Gastrocnemius medialis (tissue), 4 donors: ENCODE results near the gene FAM185A. TPM values are rescaled to one million over a fixed set of nuclear protein-coding genes. Genes with fewer than 3 reads are reported as not detected.

Source experiments
- ATAC-seq, 2 donors: fragments of 150-250 bp; one replicate each; pipeline ENCODE4 v1.9.1; 2016
- DNase-seq, 2 donors: peaks; one replicate each; pipeline ENCODE4 v3.0.0-alpha.2; 2019
- H3K27ac ChIP-seq, 4 donors: fragments of 200-600 bp; sonication (generic); 1 replicate in 1 of 4; 2 replicates in 3 of 4; pipeline ENCODE4 v1.5.1; 2016 to 2018; ENCODE audit warnings: mild to moderate bottlenecking in 2 of 4, moderate library complexity in 1 of 4
- H3K27me3 ChIP-seq, 3 donors: fragments of 200-600 bp; sonication (generic) in 2 of 3; 1 replicate in 1 of 3; 2 replicates in 2 of 3; pipeline versions ENCODE4 v1.5.1 to v1.6.0; 2016 to 2019; ENCODE audit warnings: mild to moderate bottlenecking in 1 of 3, moderate library complexity in 1 of 3
- H3K36me3 ChIP-seq, 2 donors: fragments of 200-600 bp; sonication (generic) in 1 of 2; one replicate each; pipeline ENCODE4 v1.5.1; 2017 to 2018
- H3K4me1 ChIP-seq, 2 donors: fragments of 200-600 bp; sonication (generic) in 1 of 2; one replicate each; pipeline ENCODE4 v1.5.1; 2016 to 2017; ENCODE audit warnings: mild to moderate bottlenecking in 2 of 2
- H3K4me3 ChIP-seq, 4 donors: fragments of 200-600 bp; sonication (generic) in 3 of 4; 1 replicate in 1 of 4; 2 replicates in 3 of 4; pipeline ENCODE4 v1.5.1; 2016 to 2019; ENCODE audit warnings: mild to moderate bottlenecking in 2 of 4
- H3K9me3 ChIP-seq, 3 donors: fragments of 200-600 bp; sonication (generic) in 2 of 3; 1 replicate in 1 of 3; 2 replicates in 2 of 3; pipeline ENCODE4 v1.5.1; 2016 to 2019
- CTCF ChIP-seq, 5 experiments: fragments of 450-650 bp in 3 of 5; fragments of 200-600 bp in 2 of 5; sonication (generic) in 2 of 5; IDR thresholded peaks in 4 of 5; conservative IDR thresholded peaks in 1 of 5; 1 replicate in 4 of 5; 2 replicates in 1 of 5; pipeline ENCODE4 v1.5.1; 2016 to 2019; ENCODE audit warnings: antibody characterized with exemption in 5 of 5, mild to moderate bottlenecking in 3 of 5, moderate library complexity in 3 of 5
- POLR2A ChIP-seq, 2 donors: fragments of 450-650 bp; IDR thresholded peaks; one replicate each; pipeline ENCODE4 v1.6.1; 2017; ENCODE audit warnings: antibody characterized with exemption in 2 of 2, mild to moderate bottlenecking in 2 of 2, moderate library complexity in 2 of 2
- in situ Hi-C, 4 donors: fragments of 200-750 bp; cut with MboI; loops; one replicate each; pipeline versions ENCODE4 v1.15.0 to v1.8.0; 2017; ENCODE audit warnings: low sequenced_read_pairs in 4 of 4
- intact Hi-C: fragments of 100-400 bp; cut with DNase I; formaldehyde crosslinking; loops from one replicate; pipeline ENCODE4 v1.15.1; 2023; ENCODE audit warnings: low total_unique reads
- total RNA-seq, 4 donors: library from RNA; depleted of rRNA; stranded (reverse); fragments of >200 nt; gene quantifications; one replicate each; pipeline versions ENCODE4 v1.1.0 to v1.2.3, GENCODE V29; 2016

Gene FAM185A
- total RNA-seq, 4 donors from 2014 or later = 9.9 to 28.0 (median 18.9) TPM

GRCh38 chr7:102817616-102818573 is 69.1 kb downstream of the FAM185A start:
- Histone ChIP-seq H3K27me3 (no peaks in the 10 kb centered on the region), H3K9me3 (no peaks in the 10 kb centered on the region), H3K4me1 (peaks cover 0 to 3% of the 10 kb centered on the region in 2 donors), H3K27ac (no peak overlapping the region), H3K4me3 (no peak overlapping the region), H3K36me3 (peaks cover 0 to 7% of the 10 kb centered on the region in 2 donors)
- in situ Hi-C loops (no loop called here), intact Hi-C loops (no loop called here)
- TF ChIP-seq POLR2A (IDR thresholded peaks at IDR 0.05) (no peak), CTCF (IDR thresholded peaks at IDR 0.05 in 4 of 5, conservative IDR thresholded peaks at IDR 0.05 in 1 of 5) (no peak)
- ATAC-seq (no peak), DNase-seq (no peak)

GRCh38 chr7:102819151-102819550 is 70.4 kb downstream of the FAM185A start:
- peaks cover 0 to 7% of the 10 kb centered on the region in 2 donors for H3K36me3 ChIP-seq
- H3K9me3 ChIP-seq = no peaks in the 10 kb centered on the region
- no peak overlapping the region for H3K27ac ChIP-seq
- ATAC-seq (no peak), DNase-seq (no peak)
- intact Hi-C loops = no loop called here
- no peak overlapping the region for H3K4me3 ChIP-seq
- in situ Hi-C loops = no loop called here
- TF ChIP-seq POLR2A (IDR thresholded peaks at IDR 0.05) (no peak), CTCF (IDR thresholded peaks at IDR 0.05 in 4 of 5, conservative IDR thresholded peaks at IDR 0.05 in 1 of 5) (no peak)
- H3K27me3 ChIP-seq = no peaks in the 10 kb centered on the region
- peaks cover 0 to 3% of the 10 kb centered on the region in 2 donors for H3K4me1 ChIP-seq

- H3K9me3 ChIP-seq = no peaks in the 10 kb centered on the region
- no peak for TF ChIP-seq CTCF (IDR thresholded peaks at IDR 0.05 in 4 of 5, conservative IDR thresholded peaks at IDR 0.05 in 1 of 5)
- no peak for TF ChIP-seq POLR2A (IDR thresholded peaks at IDR 0.05)
- intact Hi-C loops = no loop called here
- peaks cover 0 to 11% of the 10 kb centered on the region in 2 donors for H3K36me3 ChIP-seq
- H3K27me3 ChIP-seq = no peaks in the 10 kb centered on the region
- ATAC-seq (no peak), DNase-seq (no peak)
- in situ Hi-C loops = no loop called here
- H3K4me3 ChIP-seq = no peak overlapping the region
- H3K27ac ChIP-seq = no peak overlapping the region
- no peaks in the 10 kb centered on the region for H3K4me1 ChIP-seq
Observed at GRCh38 chr7:102821994-102822747, 73.4 kb downstream of the FAM185A start.

- in situ Hi-C loops = no loop called here
- no peaks in the 10 kb centered on the region for H3K27me3 ChIP-seq
- H3K36me3 ChIP-seq = peaks cover 0 to 12% of the 10 kb centered on the region in 2 donors
- no peaks in the 10 kb centered on the region for H3K4me1 ChIP-seq
- ATAC-seq (no peak), DNase-seq (no peak)
- H3K9me3 ChIP-seq = no peaks in the 10 kb centered on the region
- no peak overlapping the region for H3K4me3 ChIP-seq
- H3K27ac ChIP-seq = no peak overlapping the region
- TF ChIP-seq POLR2A (IDR thresholded peaks at IDR 0.05) = no peak
- no peak for TF ChIP-seq CTCF (IDR thresholded peaks at IDR 0.05 in 4 of 5, conservative IDR thresholded peaks at IDR 0.05 in 1 of 5)
- intact Hi-C loops = no loop called here
Observed at GRCh38 chr7:102823390-102824119, 74.8 kb downstream of the FAM185A start.
